HCT116 (cell line): ENCODE data around the gene STYXL1. TPM values are rescaled to one million over a fixed set of nuclear protein-coding genes. Genes with fewer than 3 reads are reported as not detected.
A peak's percentile ranks its signal among the peaks of the same experiment; 100 is the strongest.

Source experiments
- ATAC-seq: fragments of 200-7000 bp; cut with Tn5 transposase; 2 replicates; pipeline ENCODE4 v1.9.1; 2020; ENCODE audit warnings: mild to moderate bottlenecking, moderate library complexity
- BruUV-seq: library from RNA; stranded (reverse); fragments of 400-500 nt; replicated peaks from 2 replicates; lab custom pipeline; 2021; lab: Mats Ljungman, UMichigan
- CTCF ChIA-PET: fragments of 300-600 bp; sonication (Branson Sonifier 250); formaldehyde crosslinking; loops from one replicate; lab custom pipeline; 2021; ENCODE audit warnings: antibody characterized with exemption; lab: Charles Lee
- POLR2A ChIA-PET: fragments of 300-600, 350-600 bp; sonication (Branson Sonifier 250); formaldehyde crosslinking; loops from one replicate; lab custom pipeline; 2021; ENCODE audit warnings: antibody characterized with exemption; lab: Charles Lee
- RAD21 ChIA-PET, 2 experiments: fragments of 300-600 bp; sonication (Branson Sonifier 250); formaldehyde crosslinking; loops; one replicate each; lab custom pipeline; 2023; ENCODE audit warnings: low total read pairs in 2 of 2; ENCODE audit not compliant: uncharacterized antibody in 2 of 2, unreplicated experiment in 2 of 2, low non-redundant PET in 1 of 2; lab: Charles Lee
- DNase-seq: peaks from one replicate; pipeline ENCODE4 v3.0.0-alpha.2; 2010; ENCODE audit warnings: low read depth, low spot score
- H2AFZ ChIP-seq: fragments of 200-600 bp; shearing (Covaris generic), sonication (generic); 2 replicates; pipeline ENCODE4 v1.6.1; 2017; ENCODE audit warnings: low read depth, mixed run types, mixed read lengths, antibody characterized with exemption, low read length; ENCODE audit not compliant: poor library complexity, severe bottlenecking
- H3K27ac ChIP-seq: 2 replicates; pipeline ENCODE4 v1.5.1; 2012; ENCODE audit warnings: low read depth, low read length
- H3K27me3 ChIP-seq: fragments of 200-600 bp; sonication (generic); 2 replicates; pipeline ENCODE4 v1.6.1; 2016; ENCODE audit warnings: mixed run types, low read length, mixed read lengths; ENCODE audit not compliant: insufficient read depth
- H3K36me3 ChIP-seq, 2 experiments: fragments of 200-500 bp in 1 of 2; fragments of 200-600 bp in 1 of 2; sonication (Bioruptor generic) in 1 of 2; sonication (generic) in 1 of 2; 2 replicates each; pipeline versions ENCODE4 v1.5.1 to v1.6.1; 2014 to 2016; ENCODE audit warnings: low read length in 2 of 2, inconsistent platforms in 1 of 2, mixed read lengths in 1 of 2, mixed run types in 1 of 2; ENCODE audit not compliant: insufficient read depth in 2 of 2, control insufficient read depth in 1 of 2
- H3K4me1 ChIP-seq, 2 experiments: fragments of 200-600 bp in 1 of 2; sonication (generic) in 1 of 2; 2 replicates each; pipeline versions ENCODE4 v1.5.1 to v1.6.1; 2012 to 2017; ENCODE audit warnings: low read length in 2 of 2, inconsistent platforms in 1 of 2, mild to moderate bottlenecking in 1 of 2, mixed read lengths in 1 of 2, mixed run types in 1 of 2, moderate library complexity in 1 of 2; ENCODE audit not compliant: insufficient read depth in 2 of 2, control insufficient read depth in 1 of 2
- H3K4me2 ChIP-seq: fragments of 200-600 bp; sonication (generic); 2 replicates; pipeline ENCODE4 v1.6.1; 2017; ENCODE audit warnings: mixed run types, low read length, mixed read lengths
- H3K4me3 ChIP-seq, 2 experiments: fragments of 200-600 bp in 1 of 2; sonication (generic) in 1 of 2; replicated peaks in 1 of 2; 2 replicates each; pipeline ENCODE4 v1.5.1; 2011 to 2016; ENCODE audit warnings: low read length in 2 of 2, control low read depth in 1 of 2, low read depth in 1 of 2, mild to moderate bottlenecking in 1 of 2, mixed read lengths in 1 of 2, mixed run types in 1 of 2
- H3K79me2 ChIP-seq: fragments of 200-600 bp; sonication (generic); 2 replicates; pipeline ENCODE4 v1.6.1; 2017; ENCODE audit warnings: mild to moderate bottlenecking, mixed run types, low read length, moderate library complexity, mixed read lengths; ENCODE audit not compliant: insufficient read depth
- H3K9ac ChIP-seq: fragments of 200-600 bp; sonication (generic); 2 replicates; pipeline ENCODE4 v1.6.1; 2016; ENCODE audit warnings: low read length, mixed read lengths
- H3K9me2 ChIP-seq: fragments of 200-600 bp; sonication (generic), shearing (Covaris generic); 2 replicates; pipeline ENCODE4 v1.6.1; 2017; ENCODE audit warnings: mixed run types, mild to moderate bottlenecking, moderate library complexity; ENCODE audit not compliant: insufficient read depth
- H3K9me3 ChIP-seq, 2 experiments: fragments of 200-500 bp in 1 of 2; fragments of 200-600 bp in 1 of 2; sonication (Bioruptor generic) in 1 of 2; sonication (generic) in 1 of 2; 2 replicates each; pipeline ENCODE4 v1.6.1; 2014 to 2017; ENCODE audit warnings: low read length in 2 of 2, mixed read lengths in 2 of 2, inconsistent platforms in 1 of 2, low read depth in 1 of 2, mild to moderate bottlenecking in 1 of 2, mixed run types in 1 of 2, moderate library complexity in 1 of 2; ENCODE audit not compliant: control insufficient read depth in 1 of 2, insufficient read depth in 1 of 2
- H4K20me1 ChIP-seq: fragments of 200-600 bp; sonication (generic), shearing (Covaris generic); 2 replicates; pipeline ENCODE4 v1.6.1; 2017; ENCODE audit warnings: mixed run types, mild to moderate bottlenecking, moderate library complexity; ENCODE audit not compliant: insufficient read depth
- CBX3 ChIP-seq: IDR thresholded peaks from 2 replicates; pipeline ENCODE4 v1.6.1; 2012; ENCODE audit warnings: low read depth
- CEBPB ChIP-seq: IDR thresholded peaks from 2 replicates; pipeline ENCODE4 v1.6.1; 2012; ENCODE audit warnings: low read depth
- EGR1 ChIP-seq: IDR thresholded peaks from 2 replicates; pipeline ENCODE4 v1.6.1; 2012; ENCODE audit warnings: low read depth
- EZH2phosphoT487 ChIP-seq: fragments of 200-600 bp; IDR thresholded peaks from 2 replicates; pipeline ENCODE4 v1.6.1; 2018; ENCODE audit warnings: antibody characterized with exemption, borderline replicate concordance
- FOSL1 ChIP-seq: IDR thresholded peaks from 2 replicates; pipeline ENCODE4 v1.6.1; 2012; ENCODE audit warnings: low read depth
- POLR2A ChIP-seq: IDR thresholded peaks from 2 replicates; pipeline ENCODE4 v1.7.0; 2011; ENCODE audit warnings: borderline replicate concordance; ENCODE audit not compliant: insufficient read depth, insufficient read length; ENCODE audit errors: extremely low read depth
- POLR2AphosphoS5 ChIP-seq: IDR thresholded peaks from 2 replicates; pipeline ENCODE4 v1.6.1; 2011; ENCODE audit warnings: mild to moderate bottlenecking, low read depth, low read length, moderate library complexity
- SP1 ChIP-seq: IDR thresholded peaks from 2 replicates; pipeline ENCODE4 v1.6.1; 2012; ENCODE audit warnings: low read depth
- SRF ChIP-seq: IDR thresholded peaks from 2 replicates; pipeline ENCODE4 v1.6.1; 2012; ENCODE audit warnings: low read depth
- YY1 ChIP-seq: IDR thresholded peaks from 2 replicates; pipeline ENCODE4 v1.6.1; 2011; ENCODE audit warnings: low read length, low read depth, moderate library complexity, mild to moderate bottlenecking; ENCODE audit not compliant: insufficient replicate concordance; ENCODE audit errors: extremely low read depth
- ZNF274 ChIP-seq: fragments of 200-500 bp; sonication (Bioruptor generic); IDR thresholded peaks from 2 replicates; pipeline ENCODE4 v1.6.1; 2014; ENCODE audit warnings: mild to moderate bottlenecking, low read depth, low read length, inconsistent platforms
- intact Hi-C: fragments of 100-400 bp; cut with micrococcal nuclease; formaldehyde crosslinking; loops from 2 replicates; pipeline ENCODE4 v1.10.0; 2022
- total RNA-seq: library from RNA; stranded (reverse); gene quantifications from one replicate; pipeline ENCODE4 v1.2.1, GENCODE V29; 2021; ENCODE audit not compliant: unreplicated experiment
- TF ChIP-seq, protein P1 (sequence below): IDR thresholded peaks from 2 replicates; pipeline ENCODE4 v1.6.1; 2012

Gene STYXL1
- total RNA-seq, 1 experiment from 2014 or later: 32.5 TPM

GRCh38 chr7:75993689-75994387 lies 54.0 kb downstream of the STYXL1 start:
- Histone ChIP-seq H3K9ac (peak overlapping the region; percentile 69), H4K20me1 (no peaks in the 10 kb centered on the region), H3K4me2 (peak overlapping the region; percentile 98), H3K27ac (peak overlapping the region; percentile 57; the same call in 1 of the 2 replicates), H3K9me2 (no peaks in the 10 kb centered on the region), H3K79me2 (no peaks in the 10 kb centered on the region), H3K4me3 (peak overlapping the region; percentile 75 to 82), H2AFZ (peak overlapping the region; percentile 26), H3K27me3 (no peaks in the 10 kb centered on the region), H3K9me3 (no peaks in the 10 kb centered on the region), H3K4me1 (peaks cover 24 to 38% of the 10 kb centered on the region in 2 experiments; a peak in 3 of 4 replicates), H3K36me3 (no peaks in the 10 kb centered on the region)
- DNase-seq (no peak), ATAC-seq (peak; percentile 42)
- ChIA-PET RAD21 (no interaction called here), POLR2A (interaction anchor here (0.9 kb wide), 1 partner anchor 127 kb away, joined by 3 read pairs; no protein-coding TSS in a partner anchor), CTCF (interaction anchor here (1.4 kb wide), 1 partner anchor 26 kb away, joined by 5 read pairs; no protein-coding TSS in a partner anchor)
- intact Hi-C loops: no loop called here
- TSS peak; percentile 45 for BruUV-seq
- TF ChIP-seq POLR2A (no peak), FOSL1 (no peak), POLR2AphosphoS5 (no peak), SP1 (no peak), EZH2phosphoT487 (no peak), CEBPB (no peak), EGR1 (no peak), ZNF274 (no peak), YY1 (no peak), CBX3 (no peak), SRF (no peak)
- TF ChIP-seq, protein P1, sequence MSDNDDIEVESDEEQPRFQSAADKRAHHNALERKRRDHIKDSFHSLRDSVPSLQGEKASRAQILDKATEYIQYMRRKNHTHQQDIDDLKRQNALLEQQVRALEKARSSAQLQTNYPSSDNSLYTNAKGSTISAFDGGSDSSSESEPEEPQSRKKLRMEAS: no peak; the same call in 1 of the 2 replicates
